CD14-positive monocyte (primary cell): ENCODE measurements around the gene STPG1. TPM values are rescaled to one million over a fixed set of nuclear protein-coding genes. Genes with fewer than 3 reads are reported as not detected.

Experiments
- DNase-seq, 3 donors: peaks; one replicate each; pipeline ENCODE4 v3.0.0-alpha.2; 2011 to 2022
- H2AFZ ChIP-seq: 2 replicates; pipeline ENCODE4 v1.6.0; 2012; ENCODE audit warnings: mild to moderate bottlenecking, low read depth, low read length, inconsistent platforms; ENCODE audit not compliant: insufficient read depth, poor library complexity, severe bottlenecking
- H3K27ac ChIP-seq, 2 donors: 1 replicate in 1 of 2; 2 replicates in 1 of 2; pipeline ENCODE4 v1.5.1; 2012 to 2013; ENCODE audit warnings: low read length in 2 of 2, control low read depth in 1 of 2, inconsistent platforms in 1 of 2, low read depth in 1 of 2, mild to moderate bottlenecking in 1 of 2
- H3K27me3 ChIP-seq, 2 donors: one replicate each; pipeline versions ENCODE4 v1.6.0 to v1.6.1; 2011 to 2013; ENCODE audit warnings: low read length in 2 of 2; ENCODE audit not compliant: control insufficient read depth in 2 of 2, insufficient read depth in 2 of 2
- H3K36me3 ChIP-seq, 2 donors: replicated peaks in 1 of 2; 1 replicate in 1 of 2; 2 replicates in 1 of 2; pipeline versions ENCODE4 v1.5.1 to v1.6.1; 2012 to 2013; ENCODE audit warnings: low read length in 2 of 2, control low read depth in 1 of 2, inconsistent platforms in 1 of 2, mild to moderate bottlenecking in 1 of 2; ENCODE audit not compliant: insufficient read depth in 2 of 2, control insufficient read depth in 1 of 2
- H3K4me1 ChIP-seq, 2 donors: 1 replicate in 1 of 2; 2 replicates in 1 of 2; pipeline versions ENCODE4 v1.5.1 to v1.6.1; 2012 to 2013; ENCODE audit warnings: low read length in 2 of 2, control low read depth in 1 of 2, inconsistent platforms in 1 of 2, mild to moderate bottlenecking in 1 of 2, moderate library complexity in 1 of 2; ENCODE audit not compliant: insufficient read depth in 2 of 2, control insufficient read depth in 1 of 2
- H3K4me2 ChIP-seq: replicated peaks from 2 replicates; pipeline ENCODE3; 2012; ENCODE audit warnings: low read length, moderate library complexity, mild to moderate bottlenecking; ENCODE audit not compliant: poor library complexity, severe bottlenecking; ENCODE audit errors: extremely low read depth
- H3K4me3 ChIP-seq, 3 experiments: fragments of 200-600 bp in 1 of 3; sonication (generic) in 1 of 3; replicated peaks in 1 of 3; 1 replicate in 2 of 3; 2 replicates in 1 of 3; pipeline ENCODE4 v1.5.1; 2011 to 2013; ENCODE audit warnings: low read length in 3 of 3, mild to moderate bottlenecking in 3 of 3, control low read depth in 2 of 3, low read depth in 2 of 3, inconsistent platforms in 1 of 3, moderate library complexity in 1 of 3
- H3K79me2 ChIP-seq: 2 replicates; pipeline ENCODE4 v1.6.0; 2012; ENCODE audit warnings: mild to moderate bottlenecking, control low read depth, inconsistent platforms, low read length, moderate library complexity; ENCODE audit not compliant: insufficient read depth
- H3K9ac ChIP-seq: 2 replicates; pipeline ENCODE4 v1.6.0; 2017; ENCODE audit warnings: low read length, mild to moderate bottlenecking; ENCODE audit not compliant: insufficient read depth, poor library complexity, severe bottlenecking
- H3K9me3 ChIP-seq, 2 donors: replicated peaks in 1 of 2; 1 replicate in 1 of 2; 2 replicates in 1 of 2; pipeline versions ENCODE4 v1.5.1 to v1.6.1; 2012 to 2013; ENCODE audit warnings: low read length in 2 of 2, control low read depth in 1 of 2; ENCODE audit not compliant: control insufficient read depth in 1 of 2, insufficient read depth in 1 of 2
- H4K20me1 ChIP-seq: 2 replicates; pipeline ENCODE4 v1.6.0; 2012; ENCODE audit warnings: mild to moderate bottlenecking, low read length, control low read depth, moderate library complexity; ENCODE audit not compliant: insufficient read depth
- H3K27ac Mint-ChIP-seq, 7 donors: one replicate each; pipeline ENCODE4 v1.8.0; 2020; ENCODE audit warnings: mild to moderate bottlenecking in 7 of 7, mixed read lengths in 7 of 7, moderate library complexity in 6 of 7, inconsistent platforms in 2 of 7
- H3K27me3 Mint-ChIP-seq, 3 donors: one replicate each; pipeline ENCODE4 v1.8.0; 2021 to 2022; ENCODE audit warnings: low read depth in 3 of 3, mild to moderate bottlenecking in 3 of 3, mixed read lengths in 3 of 3, moderate library complexity in 3 of 3, inconsistent platforms in 1 of 3
- H3K36me3 Mint-ChIP-seq, 2 donors: one replicate each; pipeline ENCODE4 v1.8.0; 2020; ENCODE audit warnings: mixed read lengths in 2 of 2, inconsistent platforms in 1 of 2, mild to moderate bottlenecking in 1 of 2
- H3K4me1 Mint-ChIP-seq: one replicate; pipeline ENCODE4 v1.8.0; 2020; ENCODE audit warnings: mild to moderate bottlenecking, mixed read lengths
- H3K4me3 Mint-ChIP-seq, 2 donors: one replicate each; pipeline ENCODE4 v1.8.0; 2020; ENCODE audit warnings: mild to moderate bottlenecking in 2 of 2, mixed read lengths in 2 of 2, moderate library complexity in 1 of 2
- H3K9me3 Mint-ChIP-seq, 7 donors: one replicate each; pipeline ENCODE4 v1.8.0; 2020 to 2022; ENCODE audit warnings: mixed read lengths in 7 of 7, mild to moderate bottlenecking in 6 of 7, moderate library complexity in 6 of 7, inconsistent platforms in 2 of 7
- CTCF ChIP-seq: fragments of 200-600 bp; IDR thresholded peaks from one replicate; pipeline ENCODE4 v1.8.0; 2022; ENCODE audit warnings: antibody characterized with exemption, mild to moderate bottlenecking
- WGBS: methylation state at CpG from one replicate; pipeline ENCODE4 v1.1.5; 2013; ENCODE audit warnings: missing lambda C conversion rate; ENCODE audit not compliant: insufficient coverage; 5-methylcytosine and 5-hydroxymethylcytosine counted together
- intact Hi-C, 2 donors: fragments of 100-400 bp; cut with micrococcal nuclease; formaldehyde crosslinking; loops; one replicate each; pipeline versions ENCODE4 v1.15.0 to v1.15.1; 2023
- polyA plus RNA-seq, 3 donors: library from polyadenylated mRNA; depleted of rRNA in 1 of 3; unstranded in 2 of 3; stranded (reverse) in 1 of 3; fragments of 300-500 nt in 2 of 3; fragments of >200 nt in 1 of 3; fragmentation: Illumina TruSeq in 2 of 3; gene quantifications; 1 replicate in 2 of 3; 2 replicates in 1 of 3; pipeline ENCODE4 v1.2.3, GENCODE V29; 2012 to 2021

The STPG1 gene
- polyA plus RNA-seq, 3 donors = 0.57 to 0.85 (median 0.60) TPM

DNA sequence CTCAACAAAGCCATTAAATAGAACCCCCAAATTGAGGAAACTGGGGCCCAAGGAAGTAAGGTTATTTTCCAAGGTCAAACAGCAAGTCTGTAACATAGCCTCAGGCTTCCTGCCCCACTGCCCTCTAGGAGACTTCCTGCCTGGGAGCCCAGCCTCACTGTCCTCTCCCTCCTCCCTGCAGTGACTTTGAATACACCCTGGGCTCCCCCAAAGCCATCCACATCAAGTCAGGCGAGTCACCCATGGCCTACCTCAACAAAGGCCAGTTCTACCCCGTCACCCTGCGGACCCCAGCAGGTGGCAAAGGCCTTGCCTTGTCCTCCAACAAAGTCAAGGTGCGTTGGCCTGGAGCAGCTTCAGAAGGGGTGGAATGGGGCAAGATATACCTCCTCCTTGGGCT, 76.1 kb downstream of the STPG1 start:
- Histone ChIP-seq H3K4me3 (no peak overlapping the region), H3K9ac (no peak overlapping the region), H2AFZ (no peak overlapping the region), H4K20me1 (no peaks in the 10 kb centered on the region), H3K4me1 (no peaks in the 10 kb centered on the region), H3K27ac (no peak overlapping the region), H3K36me3 (no peaks in the 10 kb centered on the region), H3K79me2 (no peaks in the 10 kb centered on the region), H3K27me3 (no peaks in the 10 kb centered on the region), H3K4me2 (no peak overlapping the region), H3K9me3 (no peaks in the 10 kb centered on the region)
- Mint-ChIP-seq H3K4me3 (no peak overlapping the region), H3K27me3 (peaks cover 0 to 2% (median 1%) of the 10 kb centered on the region in 3 donors), H3K36me3 (no peaks in the 10 kb centered on the region), H3K27ac (peak overlapping the region in 1 of 7 donors; percentile 27), H3K4me1 (no peaks in the 10 kb centered on the region), H3K9me3 (peaks cover 0 to 4% (median 2%) of the 10 kb centered on the region in 7 donors)
- intact Hi-C loops = no loop called here
- no peak for TF ChIP-seq CTCF
- no peak for DNase-seq
- 93% methylated on average over 3 of the region's 4 CpGs for WGBS

DNA sequence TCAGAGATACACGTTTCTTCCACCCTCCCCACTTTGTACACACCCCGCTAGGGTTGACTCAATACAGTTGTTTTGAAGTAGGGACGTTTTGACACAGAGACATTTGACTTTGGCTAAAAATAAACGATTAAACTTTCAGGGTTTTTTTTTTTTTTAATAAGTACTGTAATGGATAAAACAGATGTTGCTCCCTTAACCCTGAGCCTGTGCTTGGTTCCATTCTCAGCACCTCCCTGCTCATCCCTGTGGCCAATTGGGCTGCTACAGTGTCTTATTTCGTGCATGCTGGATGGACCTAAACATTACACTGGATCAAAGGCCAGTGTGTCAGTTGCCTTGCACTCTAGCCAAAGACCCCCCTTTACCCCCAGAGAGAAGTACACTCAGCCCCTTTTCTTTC, 77.5 kb downstream of the STPG1 start:
- H3K36me3 Mint-ChIP-seq = no peaks in the 10 kb centered on the region
- H3K4me2 ChIP-seq = no peak overlapping the region
- no peak for TF ChIP-seq CTCF
- H3K4me3 Mint-ChIP-seq = no peak overlapping the region
- H3K27ac Mint-ChIP-seq = no peak overlapping the region
- 100% methylated on average over 1 of the region's 5 CpGs for WGBS
- no peaks in the 10 kb centered on the region for H3K27me3 ChIP-seq
- H3K27me3 Mint-ChIP-seq = peaks cover 0 to 4% (median 3%) of the 10 kb centered on the region in 3 donors
- H3K9me3 ChIP-seq = no peaks in the 10 kb centered on the region
- no peaks in the 10 kb centered on the region for H4K20me1 ChIP-seq
- H3K4me3 ChIP-seq = no peak overlapping the region
- intact Hi-C loops = no loop called here
- no peaks in the 10 kb centered on the region for H3K4me1 ChIP-seq
- H3K9me3 Mint-ChIP-seq = peaks cover 0 to 4% (median 2%) of the 10 kb centered on the region in 7 donors
- no peak overlapping the region for H2AFZ ChIP-seq
- no peaks in the 10 kb centered on the region for H3K4me1 Mint-ChIP-seq
- no peak overlapping the region for H3K27ac ChIP-seq
- no peaks in the 10 kb centered on the region for H3K36me3 ChIP-seq
- no peak overlapping the region for H3K9ac ChIP-seq
- no peaks in the 10 kb centered on the region for H3K79me2 ChIP-seq
- no peak for DNase-seq
